ENCODE data around the gene ACLY.
"Not testable (repeated sequence)": the region's sequence is repeated elsewhere in the genome, so short reads cannot be mapped to it uniquely, and the experiment has no call there.

ACLY gene

DNA sequence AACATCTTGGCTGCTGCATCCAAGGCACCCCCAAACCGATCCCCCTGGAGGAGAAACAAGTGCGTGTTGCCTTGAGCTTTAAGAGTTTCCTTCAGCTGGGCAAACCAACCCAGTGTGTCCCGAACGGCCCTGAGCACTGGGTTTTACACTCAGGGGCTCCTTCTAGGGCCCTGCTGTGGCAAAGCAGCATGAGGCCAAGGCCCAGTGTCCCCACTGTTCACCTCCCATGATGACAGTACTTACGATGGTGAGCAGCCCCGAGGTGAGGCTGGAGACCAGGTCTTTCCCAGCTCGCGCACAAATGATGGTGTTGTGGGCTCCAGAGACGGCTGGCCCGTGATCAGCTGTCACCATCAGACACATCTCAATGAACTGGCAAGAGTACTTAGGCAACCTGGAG lies 47.0 kb downstream of the ACLY start:
- no peak for DNase-seq (ENCODE audit: low spot score)

DNA sequence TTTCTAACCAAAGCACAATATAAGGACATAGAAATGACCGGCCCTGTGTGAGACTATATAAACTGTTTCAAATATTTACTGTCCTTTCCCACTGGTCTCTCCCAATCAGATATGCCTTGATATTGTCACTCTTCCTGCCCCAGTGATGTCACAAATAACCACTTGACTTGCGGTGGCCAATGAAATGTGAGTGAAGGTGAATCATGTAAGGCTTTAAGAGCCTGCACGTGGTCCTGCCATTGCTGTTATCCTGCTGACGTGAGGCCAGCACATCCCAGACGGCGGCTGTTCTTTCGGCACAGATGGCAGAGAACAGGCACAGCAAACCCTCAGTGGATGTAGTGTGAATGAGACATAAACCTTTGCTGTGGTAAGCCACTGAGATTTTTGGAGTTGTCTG lies 48.1 kb downstream of the ACLY start:
- DNase-seq (ENCODE audit: low spot score): no peak

DNA sequence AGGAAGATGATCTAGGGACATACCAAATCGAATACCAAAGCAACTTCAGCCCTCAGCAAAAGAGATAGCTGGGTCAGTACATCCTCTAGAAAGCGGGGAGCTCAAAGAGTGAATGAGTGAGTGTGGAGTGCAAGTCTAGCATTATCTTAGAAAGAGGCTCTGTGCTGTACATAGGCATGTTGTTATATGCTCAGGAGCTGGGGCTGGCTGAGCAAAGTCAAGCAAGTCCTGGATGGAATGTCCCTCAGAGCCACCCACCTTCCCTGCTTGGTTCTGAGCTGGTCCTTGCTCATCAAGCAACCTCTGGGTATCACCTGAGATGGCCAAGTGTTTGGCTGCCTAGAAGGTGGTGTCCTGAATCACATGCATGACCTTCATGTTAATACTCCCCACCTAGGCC lies 48.7 kb downstream of the ACLY start:
- no peak for DNase-seq (ENCODE audit: low spot score)

DNA sequence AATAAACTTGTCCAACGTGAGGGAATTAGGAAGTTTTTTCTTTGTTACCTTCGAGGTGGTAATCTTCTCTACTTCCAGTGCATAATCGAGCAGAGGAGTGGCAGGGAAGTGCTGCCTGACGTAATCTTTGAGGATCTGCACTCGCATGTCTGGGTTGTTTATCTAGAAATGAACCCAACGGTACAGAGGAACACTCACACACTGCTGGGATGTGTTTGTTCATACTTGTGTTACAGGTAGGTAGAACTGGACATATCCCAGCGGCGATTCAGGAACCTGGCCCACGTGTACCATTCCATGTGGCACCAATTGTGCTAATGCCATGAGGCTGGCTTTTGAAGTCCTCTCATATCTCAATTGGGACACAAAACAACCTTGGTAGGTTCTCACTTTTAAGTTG lies 49.3 kb downstream of the ACLY start:
- DNase-seq (ENCODE audit: low spot score): no peak

DNA sequence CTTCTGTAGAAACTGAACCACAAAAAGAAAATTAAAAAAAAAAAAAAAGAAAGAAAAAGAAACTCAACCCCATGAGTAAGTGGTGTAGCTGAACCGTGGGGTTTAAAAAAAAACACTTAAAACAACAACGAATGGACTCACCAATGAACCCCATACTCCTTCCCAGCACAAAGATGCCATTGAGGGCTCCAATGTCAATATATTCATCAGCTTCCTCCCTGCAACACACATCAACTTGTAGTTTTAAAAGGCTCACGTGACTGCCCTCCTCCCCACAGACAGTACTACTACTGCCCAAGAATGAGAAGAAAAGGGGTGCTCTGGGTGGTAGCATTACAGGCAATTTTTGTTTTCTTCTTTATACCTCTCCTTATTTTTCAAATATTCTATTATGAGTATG lies 50.2 kb downstream of the ACLY start:
- DNase-seq (ENCODE audit: low spot score): no peak

DNA sequence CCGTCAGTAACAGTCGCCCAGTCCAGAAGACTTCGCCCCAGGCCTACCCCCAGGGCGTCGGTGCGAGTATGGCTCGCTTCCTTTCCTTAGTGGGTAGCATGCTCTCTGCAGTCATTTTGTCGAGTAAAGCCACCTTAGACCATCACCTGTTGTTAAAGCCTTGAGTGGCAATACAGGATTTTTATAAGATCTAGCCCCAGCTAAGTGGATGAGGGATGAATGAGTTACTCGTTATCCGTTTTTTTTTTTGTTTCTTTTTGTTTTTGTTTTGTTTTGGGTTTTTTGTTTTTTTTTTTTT lies 53.2 kb downstream of the ACLY start:
- no peak for DNase-seq (ENCODE audit: low spot score)

DNA sequence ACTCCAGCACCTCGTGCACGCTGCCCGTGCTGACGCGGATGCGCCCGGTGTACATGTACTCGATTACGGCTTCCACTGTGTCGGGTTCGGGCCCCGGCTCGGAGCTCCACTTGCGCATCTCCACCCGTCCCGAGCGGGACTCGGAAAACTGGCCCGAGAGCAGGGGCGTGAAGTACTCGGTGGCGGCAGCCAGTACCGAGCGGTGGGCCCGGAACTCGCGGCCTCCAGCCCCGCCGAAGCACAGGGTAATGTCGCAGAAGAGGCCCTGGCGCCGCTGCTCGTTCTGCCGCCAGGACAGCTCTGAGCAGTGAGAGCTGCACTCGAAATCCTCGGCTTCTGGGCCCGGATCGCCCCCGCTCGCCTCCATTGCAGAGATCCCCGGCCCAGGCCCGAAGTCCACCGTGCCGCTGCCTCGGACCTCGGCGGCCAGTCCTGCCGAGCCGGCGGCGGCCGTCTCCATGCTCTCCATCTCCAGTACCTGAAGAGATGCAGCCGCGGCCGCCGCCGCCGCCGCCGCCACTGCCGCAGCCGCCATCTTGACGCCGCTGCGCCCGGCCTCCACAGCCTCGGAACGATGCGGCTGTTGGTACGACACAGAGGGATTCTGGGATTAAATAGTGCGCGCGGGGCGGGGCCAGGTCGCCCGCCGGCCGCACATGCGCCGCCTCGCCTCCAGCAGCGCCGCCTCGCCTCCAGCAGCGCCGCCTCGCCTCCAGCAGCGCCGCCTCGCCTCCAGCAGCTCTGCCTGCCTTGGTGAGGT lies 53.7 kb downstream of the ACLY start, which contains the start of gene KLHL11:
TSS of gene KLHL11 (minus strand) at position 588 of the 760 bp plus-strand sequence. CDS start at position 535, 53 bp downstream.
- DNase-seq (ENCODE audit: low spot score): peak; percentile 86

DNA sequence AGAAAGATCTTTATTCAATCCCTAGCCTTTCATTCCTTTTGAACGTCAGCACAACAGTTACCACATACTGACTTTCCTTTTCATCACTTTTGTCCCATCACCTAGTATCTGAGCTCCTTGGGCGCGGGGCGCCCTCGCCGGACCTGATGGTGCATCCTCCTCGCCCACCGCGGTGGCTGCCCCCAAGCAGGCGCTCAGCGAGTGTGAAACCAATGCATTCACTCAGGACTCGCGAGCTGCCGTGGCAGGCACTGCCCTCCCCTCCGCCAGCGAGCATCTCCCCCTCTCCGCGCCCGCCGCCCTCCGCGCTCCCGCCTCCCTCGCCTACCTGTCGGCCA lies 54.3 kb downstream of the ACLY start:
- no peak for DNase-seq (ENCODE audit: low spot score)

DNA sequence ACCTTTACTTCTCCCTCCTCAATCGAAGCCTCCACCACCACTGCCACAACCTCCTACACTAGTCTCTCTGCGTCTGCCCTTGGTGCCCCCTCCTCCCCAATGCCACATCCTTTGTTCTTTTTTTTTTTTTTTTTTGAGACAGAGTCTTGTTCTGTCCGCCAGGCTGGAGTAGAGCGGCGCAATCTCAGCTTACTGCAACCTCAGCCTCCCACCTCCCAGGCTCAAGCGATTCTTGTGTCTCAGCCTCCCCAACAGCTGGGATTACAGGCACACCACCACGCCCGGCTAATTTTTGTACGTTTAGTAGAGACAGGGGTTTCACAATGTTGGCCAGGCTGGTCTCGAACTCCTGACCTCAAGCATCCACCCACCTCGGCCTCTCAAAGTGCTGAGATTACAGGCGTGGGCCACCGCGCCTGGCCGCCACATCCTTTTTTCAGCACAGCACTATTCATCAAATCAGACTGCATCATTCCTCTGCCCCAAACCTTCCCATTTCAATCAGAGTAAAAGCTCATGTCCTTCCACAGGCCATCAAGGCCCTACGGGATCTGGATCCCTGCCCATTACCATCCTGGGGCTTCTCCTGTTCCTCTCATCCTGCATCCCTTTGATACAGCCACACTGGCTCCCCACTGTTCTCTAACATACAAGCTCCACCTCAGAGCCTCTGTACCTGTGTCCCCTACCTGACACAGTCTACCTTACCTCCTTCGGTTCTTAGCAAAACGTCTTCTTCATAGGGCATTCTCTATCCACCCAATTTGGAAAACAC lies 55.5 kb downstream of the ACLY start:
- no peak for DNase-seq (ENCODE audit: low spot score)

DNA sequence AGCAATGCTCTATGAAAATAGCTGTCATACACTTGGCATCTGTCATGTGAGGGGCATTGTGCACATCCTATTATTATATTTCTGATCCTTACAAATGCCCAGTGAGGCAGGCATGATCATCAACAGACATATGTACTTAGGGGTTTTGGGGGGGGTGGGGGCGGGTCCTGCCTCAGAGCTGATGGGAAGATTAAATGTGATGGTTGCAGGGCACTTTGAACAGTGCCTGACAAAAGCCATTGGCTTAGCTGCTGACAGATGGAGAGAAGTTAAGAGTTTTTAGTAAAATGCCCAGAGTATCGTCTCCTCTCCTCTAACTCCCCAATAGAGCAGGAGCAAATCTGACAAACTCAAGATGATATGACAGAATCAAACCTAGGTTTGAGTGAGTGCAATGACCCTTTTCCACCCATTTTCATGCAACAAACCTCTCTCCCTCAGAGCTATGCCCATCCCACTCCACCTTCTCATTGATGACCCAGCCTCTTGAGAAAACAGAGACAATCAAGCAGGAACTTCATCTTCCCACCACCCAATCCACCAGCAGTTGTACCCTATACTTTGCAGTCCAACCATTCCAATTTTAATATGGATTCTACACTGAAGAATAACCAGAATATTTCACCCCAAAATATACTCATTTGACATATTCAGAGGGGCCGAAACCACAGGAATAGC lies 58.4 kb downstream of the ACLY start:
- DNase-seq (ENCODE audit: low spot score): no peak

DNA sequence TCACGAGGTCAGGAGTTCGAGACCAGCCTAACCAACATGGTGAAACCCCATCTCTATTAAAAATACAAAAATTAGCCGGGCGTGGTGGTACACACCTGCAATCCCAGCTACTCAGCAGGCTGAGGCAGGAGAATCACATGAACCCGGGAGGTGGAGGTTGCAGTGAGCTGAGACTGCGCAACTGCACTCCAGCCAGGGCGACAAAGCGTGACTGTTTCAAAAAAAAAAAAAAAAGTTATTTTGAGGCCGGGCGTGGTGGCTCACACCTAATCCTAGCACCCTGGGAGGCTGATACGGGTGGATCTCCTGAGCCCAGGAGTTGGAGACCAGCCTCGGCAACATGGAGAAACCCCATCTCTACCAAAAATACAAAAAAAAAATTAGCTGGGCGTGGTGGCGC lies 67.4 kb downstream of the ACLY start:
- DNase-seq (ENCODE audit: low spot score): not testable (repeated sequence)

DNA sequence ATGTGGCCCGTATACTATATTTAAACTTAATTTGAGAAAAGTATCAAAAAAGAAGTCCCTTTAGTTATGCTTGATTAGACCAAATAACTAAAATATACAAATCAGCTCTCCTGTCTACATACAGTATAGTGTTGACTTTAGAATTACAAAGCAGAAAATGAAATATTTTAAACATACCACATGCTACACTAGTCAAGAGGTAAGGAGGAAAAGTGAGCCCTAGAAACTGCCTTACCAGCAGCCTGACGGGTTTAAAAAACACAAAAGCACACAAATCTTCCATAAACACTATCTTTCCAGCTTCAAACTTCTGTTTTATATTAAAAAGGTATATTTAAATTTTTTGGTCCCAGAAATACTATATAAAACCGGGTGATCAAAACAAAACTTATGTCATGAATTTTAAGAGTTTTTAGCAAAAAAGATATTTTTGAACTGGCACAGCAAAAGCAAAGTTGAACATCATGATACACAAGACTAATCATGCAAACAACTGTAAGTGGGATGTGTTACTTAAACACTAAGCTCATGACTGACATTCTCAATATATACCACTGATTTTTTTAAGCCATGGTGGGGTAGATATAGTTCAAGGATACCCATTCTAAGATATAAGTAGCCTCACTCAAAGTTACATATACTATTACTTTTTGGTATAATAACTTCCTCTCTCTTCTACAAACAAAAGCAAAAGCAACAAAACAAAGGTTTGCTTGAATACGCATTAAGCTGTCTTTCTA lies 69.3 kb downstream of the ACLY start:
- no peak for DNase-seq (ENCODE audit: low spot score)

DNA sequence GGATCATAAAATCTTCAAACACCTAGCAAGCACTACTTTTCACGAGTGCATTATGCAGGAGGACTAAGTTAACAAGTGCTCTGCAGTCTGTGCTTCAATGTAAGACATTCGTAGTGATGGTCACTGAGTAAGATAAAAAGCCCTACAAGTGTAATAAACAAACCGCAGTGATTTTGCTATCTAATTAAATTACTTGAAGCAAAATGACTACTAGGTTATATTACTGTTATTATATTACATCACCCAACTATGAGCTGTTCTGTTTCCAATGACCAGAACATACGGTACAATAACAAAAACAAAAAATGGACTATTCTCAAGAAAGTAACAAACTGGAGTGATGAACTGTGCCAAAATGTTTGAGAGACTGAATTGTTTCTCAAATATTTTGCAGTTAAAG lies 70.0 kb downstream of the ACLY start:
- no peak for DNase-seq (ENCODE audit: low spot score)

DNA sequence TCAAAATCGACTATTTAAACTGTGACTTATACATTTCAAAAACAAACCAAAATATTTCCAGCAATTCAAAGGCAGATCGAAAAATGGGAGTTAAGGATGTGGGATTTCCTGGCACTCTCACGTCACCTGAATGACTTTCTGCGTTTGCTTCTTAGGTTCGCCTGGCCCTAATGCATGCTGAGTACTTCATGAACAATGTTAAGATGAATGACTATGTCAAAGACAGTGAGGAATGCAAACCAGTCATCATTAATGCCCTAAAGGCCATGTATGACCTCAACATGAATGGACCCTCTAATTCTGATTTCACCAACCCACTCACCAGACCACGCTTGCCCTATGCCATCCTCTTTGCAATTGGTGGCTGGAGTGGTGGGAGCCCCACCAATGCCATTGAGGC lies 73.8 kb downstream of the ACLY start:
- no peak for DNase-seq (ENCODE audit: low spot score)

DNA sequence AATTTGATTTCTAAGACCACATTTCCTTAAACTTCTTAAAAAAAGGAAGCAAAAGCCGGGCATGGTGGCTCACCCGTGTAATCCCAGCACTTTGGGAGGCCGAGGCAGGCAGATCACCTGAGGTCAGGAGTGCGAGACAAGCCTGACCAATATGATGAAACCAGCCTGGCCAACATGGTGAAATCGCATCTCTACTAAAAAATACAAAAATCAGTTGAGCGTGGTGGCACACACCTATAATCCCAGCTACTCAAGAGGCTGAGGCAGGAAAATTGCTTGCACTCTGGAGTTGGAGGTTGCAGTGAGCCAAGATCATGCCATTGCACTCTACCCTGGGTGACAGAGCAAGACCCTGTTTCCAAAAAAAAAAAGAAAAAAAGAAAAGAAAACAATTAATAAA lies 78.0 kb downstream of the ACLY start:
- DNase-seq (ENCODE audit: low spot score): not testable (repeated sequence)

DNA sequence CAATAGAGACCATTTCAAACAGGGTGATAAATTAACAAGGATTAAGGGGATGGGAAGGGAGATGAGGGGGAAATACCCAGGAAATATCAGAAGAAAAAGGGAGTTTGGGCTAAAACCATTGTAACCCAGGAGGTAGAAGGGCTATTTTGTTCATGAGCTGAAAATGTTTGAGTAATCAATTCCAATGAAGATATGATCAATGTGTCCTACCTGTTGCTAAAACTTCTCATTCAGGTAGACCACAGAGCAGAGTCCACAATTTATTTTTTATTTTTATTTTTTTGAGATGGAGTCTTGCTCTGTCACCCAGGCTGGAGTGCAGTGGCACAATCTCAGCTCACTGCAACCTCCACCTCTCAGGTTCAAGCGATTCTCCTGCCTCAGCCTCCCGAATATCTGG lies 79.3 kb downstream of the ACLY start:
- DNase-seq (ENCODE audit: low spot score): not testable (repeated sequence)

DNA sequence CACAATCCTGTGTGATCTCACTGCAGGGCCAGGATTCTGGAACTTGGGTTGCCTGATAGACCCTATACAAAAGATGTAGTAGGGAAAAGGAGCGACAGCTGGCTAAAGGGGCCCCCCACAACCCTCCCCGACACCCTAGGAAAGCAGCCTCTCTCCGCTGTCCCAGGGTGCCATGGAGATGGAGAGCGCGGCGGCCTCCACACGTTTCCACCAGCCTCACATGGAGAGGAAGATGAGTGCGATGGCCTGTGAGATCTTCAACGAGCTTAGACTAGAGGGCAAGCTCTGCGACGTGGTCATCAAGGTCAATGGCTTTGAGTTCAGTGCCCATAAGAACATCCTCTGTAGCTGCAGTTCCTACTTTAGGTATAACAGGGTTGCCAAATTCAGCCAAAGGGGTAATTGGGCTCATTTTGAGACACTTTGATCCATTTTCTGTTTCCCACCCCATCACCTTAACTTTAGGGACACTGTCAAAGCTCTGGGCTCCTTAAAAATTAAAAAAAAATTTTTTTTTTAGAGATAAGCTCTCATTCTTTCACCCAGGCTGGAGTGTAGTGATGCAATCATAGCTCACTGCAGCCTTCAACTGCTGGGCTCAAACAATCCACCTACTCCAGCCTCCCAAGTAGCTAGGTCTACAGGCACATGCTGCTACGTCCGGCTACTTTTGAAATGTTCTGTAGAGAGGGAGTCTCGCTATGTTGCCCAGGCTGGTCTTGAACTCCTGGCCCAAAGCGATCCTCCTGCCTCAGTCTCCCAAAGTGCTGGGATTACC lies 80.8 kb downstream of the ACLY start, which contains the start of gene KLHL10:
TSS of gene KLHL10 (plus strand) at position 65 of the 778 bp plus-strand sequence. CDS start at position 173, 108 bp downstream.
- DNase-seq (ENCODE audit: low spot score): no peak

DNA sequence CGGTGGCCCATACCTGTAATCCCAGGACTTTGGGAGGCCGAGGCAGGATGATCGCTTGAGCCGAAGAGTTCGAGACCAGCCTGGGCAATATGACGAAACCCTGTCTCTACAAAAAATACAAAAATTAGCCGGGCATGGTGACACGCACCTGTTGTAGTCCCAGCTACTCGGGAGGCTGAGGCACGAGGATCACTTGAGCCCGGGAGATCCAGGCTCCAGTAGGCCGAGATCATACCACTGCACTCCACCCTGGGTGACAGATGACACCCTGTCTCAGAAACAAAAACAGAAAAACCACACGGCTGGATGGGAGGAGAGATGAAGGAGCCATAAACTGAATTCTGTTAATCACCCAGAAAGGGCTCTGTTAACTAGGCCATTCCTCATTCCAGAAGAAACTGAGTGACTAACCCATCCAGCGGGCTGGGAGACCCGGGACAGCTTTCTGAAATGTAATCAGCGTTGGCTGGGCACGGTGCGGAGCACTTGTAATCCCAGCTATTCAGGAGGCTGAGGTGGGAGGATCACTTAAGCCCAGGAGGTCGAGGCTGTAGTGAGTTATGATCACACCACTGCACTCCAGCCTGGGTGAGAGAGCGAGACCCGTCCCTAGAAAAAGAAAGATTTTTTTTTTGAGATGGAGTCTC lies 82.1 kb downstream of the ACLY start:
- no peak for DNase-seq (ENCODE audit: low spot score)

DNA sequence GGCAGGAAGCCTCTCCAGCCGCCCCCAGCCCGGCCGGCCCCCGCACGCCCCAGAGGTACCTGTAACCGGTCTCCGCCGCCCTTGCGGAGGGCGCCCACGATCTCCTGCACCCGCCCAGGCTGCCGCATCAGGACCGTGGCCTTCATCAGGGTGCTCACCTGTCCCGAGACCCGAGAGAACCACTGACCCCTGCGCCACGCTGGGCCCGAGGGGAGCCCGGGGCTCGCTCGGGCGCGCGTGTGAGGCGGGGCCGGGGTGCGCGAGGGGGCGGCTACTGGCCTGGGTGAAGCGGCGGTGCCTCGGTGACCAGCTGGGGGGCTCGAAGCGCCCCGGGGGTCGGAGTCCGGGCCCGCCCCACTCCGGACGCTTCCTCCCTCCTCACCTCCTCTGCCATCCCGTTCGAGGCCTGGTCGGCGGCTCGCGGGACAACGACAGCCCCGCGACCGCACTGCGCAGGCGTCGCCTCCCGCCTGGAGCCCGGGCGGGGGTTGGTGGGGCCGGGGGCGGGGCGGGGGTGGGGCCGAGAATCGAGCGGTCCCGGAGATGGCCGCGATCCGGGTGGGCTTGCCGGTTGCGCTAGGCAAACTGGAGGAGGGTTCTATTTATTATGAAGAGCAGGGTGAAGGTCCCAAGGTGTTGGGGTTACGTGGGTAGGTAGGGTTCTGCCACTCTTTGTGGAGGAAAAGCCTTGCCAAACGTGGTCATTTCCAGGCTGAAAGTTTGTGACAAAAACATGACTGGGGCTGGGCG lies 82.8 kb downstream of the ACLY start, which contains the start of gene NT5C3B:
TSS of gene NT5C3B (minus strand) at position 433 of the 750 bp plus-strand sequence. CDS start at position 394, 39 bp downstream.
- DNase-seq (ENCODE audit: low spot score): peak; percentile 28

DNA sequence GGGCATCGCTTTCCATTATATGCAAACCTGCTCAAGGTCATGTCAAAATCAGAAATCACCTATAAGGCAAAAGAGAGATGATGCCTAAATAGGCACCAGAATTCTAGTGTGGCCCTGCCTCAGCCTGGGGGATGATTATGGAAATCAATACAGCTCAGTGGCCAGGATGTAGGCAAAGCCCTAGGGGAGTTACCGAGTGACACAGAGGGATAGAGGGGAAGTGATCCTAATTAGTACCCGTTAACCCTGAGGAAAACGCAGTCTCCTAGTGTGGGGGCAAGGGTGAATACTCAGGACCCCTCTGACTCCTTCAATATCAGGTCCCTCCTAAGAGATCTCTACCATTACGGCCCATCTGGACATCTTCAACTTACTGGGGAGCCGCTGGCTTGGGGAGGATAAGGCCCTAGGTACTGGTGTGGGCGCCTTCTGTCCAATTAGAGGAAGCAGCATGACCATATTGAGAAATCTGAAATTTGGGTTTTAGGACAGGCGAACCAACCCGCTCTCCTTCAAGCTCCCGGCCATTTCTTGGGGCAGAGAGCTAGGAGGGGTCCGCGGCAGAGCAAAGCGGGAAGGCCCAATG lies 83.4 kb downstream of the ACLY start:
- DNase-seq (ENCODE audit: low spot score): no peak

Data from pons (tissue), 1 donor.